Cardiac muscle cell (in vitro differentiated cells and primary cell): Measurements from ENCODE around the gene NLGN4Y. TPM values are rescaled to one million over a fixed set of nuclear protein-coding genes. Genes with fewer than 3 reads are reported as not detected.

ENCODE experiments used
- DNase-seq, 2 donors: peaks; one replicate each; pipeline versions ENCODE4 v3.0.0 to v3.0.0-alpha.2; 2010 to 2017; ENCODE audit warnings: low read depth in 1 of 2, low spot score in 1 of 2
- H3K27ac ChIP-seq: fragments of 200-600 bp; sonication (generic); 2 replicates; pipeline ENCODE4 v1.5.1; 2016
- H3K27me3 ChIP-seq: fragments of 200-600 bp; sonication (generic); 2 replicates; pipeline ENCODE4 v1.6.0; 2016; ENCODE audit warnings: control low read depth
- H3K36me3 ChIP-seq: fragments of 200-600 bp; sonication (generic); 2 replicates; pipeline ENCODE4 v1.5.1; 2016; ENCODE audit warnings: control low read depth
- H3K4me1 ChIP-seq: fragments of 200-600 bp; sonication (generic); 2 replicates; pipeline ENCODE4 v1.8.1; 2017; ENCODE audit warnings: low read depth, mild to moderate bottlenecking, mixed run types
- H3K4me3 ChIP-seq: fragments of 200-600 bp; sonication (generic); 2 replicates; pipeline ENCODE4 v1.5.1; 2016; ENCODE audit warnings: mild to moderate bottlenecking
- H3K9me3 ChIP-seq: fragments of 200-600 bp; sonication (generic); 2 replicates; pipeline ENCODE4 v1.5.1; 2017; ENCODE audit warnings: low read depth, mild to moderate bottlenecking, control low read depth
- CTCF ChIP-seq: IDR thresholded peaks from 2 replicates; pipeline ENCODE4 v1.5.1; 2012; ENCODE audit warnings: low read depth, mild to moderate bottlenecking, low read length
- polyA plus RNA-seq: library from polyadenylated mRNA; unstranded; fragments of >200 nt; fragmentation: Nextera tagmentation; extraction: Ambion mirVana; gene quantifications from 2 replicates; pipeline ENCODE4 v1.2.1, GENCODE V29; 2016
- total RNA-seq: library from RNA; depleted of rRNA; stranded (reverse); fragments of >200 nt; gene quantifications from 2 replicates; pipeline ENCODE4 v1.2.3, GENCODE V29; 2016

The NLGN4Y gene
- total and polyA plus RNA-seq, 2 experiments from 2014 or later = 0.09 TPM; not detected in 1

- Histone ChIP-seq H3K36me3 (no peaks in the 10 kb centered on the region), H3K9me3 (no peaks in the 10 kb centered on the region), H3K27ac (no peak overlapping the region), H3K4me1 (no peaks in the 10 kb centered on the region), H3K4me3 (no peak overlapping the region), H3K27me3 (no peaks in the 10 kb centered on the region)
- TF ChIP-seq CTCF = no peak
- DNase-seq = no peak
Observed at GRCh38 chrY:14748329-14748728, 224.0 kb downstream of the NLGN4Y start.

GRCh38 chrY:14755571-14755970 lies 231.2 kb downstream of the NLGN4Y start:
- H3K4me3 ChIP-seq = no peak overlapping the region
- no peaks in the 10 kb centered on the region for H3K36me3 ChIP-seq
- no peaks in the 10 kb centered on the region for H3K4me1 ChIP-seq
- no peaks in the 10 kb centered on the region for H3K9me3 ChIP-seq
- no peak for TF ChIP-seq CTCF
- H3K27ac ChIP-seq = no peak overlapping the region
- no peaks in the 10 kb centered on the region for H3K27me3 ChIP-seq
- no peak for DNase-seq

GRCh38 chrY:14762903-14763302 lies 238.6 kb downstream of the NLGN4Y start:
- no peaks in the 10 kb centered on the region for H3K36me3 ChIP-seq
- H3K4me1 ChIP-seq = no peaks in the 10 kb centered on the region
- no peaks in the 10 kb centered on the region for H3K27me3 ChIP-seq
- H3K4me3 ChIP-seq = no peak overlapping the region
- H3K9me3 ChIP-seq = no peaks in the 10 kb centered on the region
- DNase-seq = no peak
- TF ChIP-seq CTCF = no peak
- no peak overlapping the region for H3K27ac ChIP-seq

- no peaks in the 10 kb centered on the region for H3K9me3 ChIP-seq
- no peaks in the 10 kb centered on the region for H3K36me3 ChIP-seq
- no peak for TF ChIP-seq CTCF
- no peak overlapping the region for H3K27ac ChIP-seq
- no peaks in the 10 kb centered on the region for H3K4me1 ChIP-seq
- no peak for DNase-seq
- H3K27me3 ChIP-seq = no peaks in the 10 kb centered on the region
- H3K4me3 ChIP-seq = no peak overlapping the region
Observed at GRCh38 chrY:14763600-14763999, 239.3 kb downstream of the NLGN4Y start.

GRCh38 chrY:14778208-14778607 lies 253.9 kb downstream of the NLGN4Y start:
- H3K9me3 ChIP-seq = no peaks in the 10 kb centered on the region
- DNase-seq = no peak
- no peaks in the 10 kb centered on the region for H3K36me3 ChIP-seq
- no peak overlapping the region for H3K27ac ChIP-seq
- TF ChIP-seq CTCF = no peak
- H3K4me1 ChIP-seq = no peaks in the 10 kb centered on the region
- H3K27me3 ChIP-seq = no peaks in the 10 kb centered on the region
- H3K4me3 ChIP-seq = no peak overlapping the region

GRCh38 chrY:14793104-14793503 lies 268.8 kb downstream of the NLGN4Y start:
- no peak overlapping the region for H3K27ac ChIP-seq
- no peaks in the 10 kb centered on the region for H3K36me3 ChIP-seq
- H3K27me3 ChIP-seq = no peaks in the 10 kb centered on the region
- TF ChIP-seq CTCF = no peak
- H3K9me3 ChIP-seq = no peaks in the 10 kb centered on the region
- no peaks in the 10 kb centered on the region for H3K4me1 ChIP-seq
- DNase-seq = no peak
- no peak overlapping the region for H3K4me3 ChIP-seq
